HG02870 (cell line): ENCODE results near the gene IL6R.
"Not testable (repeated sequence)": the region's sequence is repeated elsewhere in the genome, so short reads cannot be mapped to it uniquely, and the experiment has no call there.

Experiments used
- ATAC-seq: cut with Tn5 transposase; IDR thresholded peaks from one replicate; pipeline ENCODE4 v1.9.1; 2021; ENCODE audit warnings: mild to moderate bottlenecking, moderate library complexity; ENCODE audit not compliant: unreplicated experiment

Gene IL6R

GRCh38 chr1:154406572-154406879 lies 1.4 kb downstream of the IL6R start:
- no peak for ATAC-seq

- ATAC-seq, result no peak
Measured at GRCh38 chr1:154406886-154407197, 1.7 kb downstream of the IL6R start.

GRCh38 chr1:154407198-154408091 lies 2.3 kb downstream of the IL6R start:
- peak; percentile 33 for ATAC-seq

GRCh38 chr1:154408174-154408777 lies 3.1 kb downstream of the IL6R start:
- no peak for ATAC-seq

- no peak for ATAC-seq
Measured at GRCh38 chr1:154410185-154410827, 5.2 kb downstream of the IL6R start.

- ATAC-seq, result no peak
Measured at GRCh38 chr1:154411525-154411924, 6.4 kb downstream of the IL6R start.

GRCh38 chr1:154413177-154413783 lies 8.1 kb downstream of the IL6R start:
- no peak for ATAC-seq

GRCh38 chr1:154414606-154415005 lies 9.5 kb downstream of the IL6R start:
- ATAC-seq, result no peak

- no peak for ATAC-seq
Measured at GRCh38 chr1:154416471-154417337, 11.6 kb downstream of the IL6R start.

- no peak for ATAC-seq
Measured at GRCh38 chr1:154417338-154417608, 12.1 kb downstream of the IL6R start.

- ATAC-seq, result no peak
Measured at GRCh38 chr1:154418062-154418921, 13.1 kb downstream of the IL6R start.

- no peak for ATAC-seq
Measured at GRCh38 chr1:154418923-154419619, 13.9 kb downstream of the IL6R start.

- no peak for ATAC-seq
Measured at GRCh38 chr1:154419620-154420571, 14.8 kb downstream of the IL6R start.

- no peak for ATAC-seq
Measured at GRCh38 chr1:154420961-154421924, 16.1 kb downstream of the IL6R start.

GRCh38 chr1:154422049-154422448 lies 16.9 kb downstream of the IL6R start:
- not testable (repeated sequence) for ATAC-seq

- no peak for ATAC-seq
Measured at GRCh38 chr1:154422521-154422920, 17.4 kb downstream of the IL6R start.

GRCh38 chr1:154423304-154423987 lies 18.3 kb downstream of the IL6R start:
- no peak for ATAC-seq
